Type B pancreatic cell (in vitro differentiated cells): Measurements from ENCODE around the gene LRP1-AS. TPM values are rescaled to one million over a fixed set of nuclear protein-coding genes. Genes with fewer than 3 reads are reported as not detected.

Experiments
- DNase-seq: peaks from one replicate; pipeline ENCODE4 v3.0.0; 2021; ENCODE audit warnings: mixed read lengths; ENCODE audit not compliant: unreplicated experiment; ENCODE audit errors: extremely low spot score
- H3K27ac Mint-ChIP-seq: 2 replicates; pipeline ENCODE4 v1.8.0; 2021; ENCODE audit warnings: mild to moderate bottlenecking, mixed read lengths
- H3K27me3 Mint-ChIP-seq: 2 replicates; pipeline ENCODE4 v1.8.0; 2021; ENCODE audit warnings: mixed read lengths
- H3K36me3 Mint-ChIP-seq: 2 replicates; pipeline ENCODE4 v1.8.0; 2021; ENCODE audit warnings: mixed read lengths
- H3K4me1 Mint-ChIP-seq: one replicate; pipeline ENCODE4 v1.8.0; 2021; ENCODE audit warnings: mixed read lengths; ENCODE audit not compliant: unreplicated experiment
- H3K4me3 Mint-ChIP-seq: 2 replicates; pipeline ENCODE4 v1.8.0; 2021; ENCODE audit warnings: mild to moderate bottlenecking, mixed read lengths
- H3K9me3 Mint-ChIP-seq: 2 replicates; pipeline ENCODE4 v1.8.0; 2021; ENCODE audit warnings: mixed read lengths
- total RNA-seq: library from RNA; stranded (reverse); gene quantifications from 2 replicates; pipeline ENCODE4 v1.2.1, GENCODE V29; 2021; ENCODE audit warnings: low replicate concordance
- TF ChIP-seq, protein P1 (sequence below): fragments of 200-600 bp; sonication (generic); conservative IDR thresholded peaks from 2 replicates; pipeline ENCODE4 v1.5.0; 2021; ENCODE audit warnings: antibody characterized with exemption, mild to moderate bottlenecking

LRP1-AS gene
- total RNA-seq, 1 donor from 2014 or later: not detected

DNA sequence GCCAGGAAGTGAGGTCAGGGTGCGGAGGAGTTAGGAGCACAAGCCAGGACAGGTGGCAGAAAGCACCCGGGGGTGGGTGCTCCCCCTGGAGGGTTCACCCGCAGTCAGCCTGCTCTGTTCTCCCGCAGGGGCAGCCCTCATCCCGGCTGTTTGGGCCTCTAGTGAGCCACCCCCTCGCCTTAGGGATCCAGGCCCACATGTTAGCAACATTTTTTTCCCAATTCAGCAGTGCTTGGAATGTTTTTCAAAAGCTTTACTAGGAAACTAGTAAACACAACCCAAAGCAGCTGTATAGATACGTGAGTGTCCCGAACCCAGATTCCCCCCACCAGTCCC, 40.6 kb upstream of the LRP1-AS start:
- no peak overlapping the region for H3K27ac Mint-ChIP-seq
- DNase-seq: no peak
- TF ChIP-seq, protein P1, sequence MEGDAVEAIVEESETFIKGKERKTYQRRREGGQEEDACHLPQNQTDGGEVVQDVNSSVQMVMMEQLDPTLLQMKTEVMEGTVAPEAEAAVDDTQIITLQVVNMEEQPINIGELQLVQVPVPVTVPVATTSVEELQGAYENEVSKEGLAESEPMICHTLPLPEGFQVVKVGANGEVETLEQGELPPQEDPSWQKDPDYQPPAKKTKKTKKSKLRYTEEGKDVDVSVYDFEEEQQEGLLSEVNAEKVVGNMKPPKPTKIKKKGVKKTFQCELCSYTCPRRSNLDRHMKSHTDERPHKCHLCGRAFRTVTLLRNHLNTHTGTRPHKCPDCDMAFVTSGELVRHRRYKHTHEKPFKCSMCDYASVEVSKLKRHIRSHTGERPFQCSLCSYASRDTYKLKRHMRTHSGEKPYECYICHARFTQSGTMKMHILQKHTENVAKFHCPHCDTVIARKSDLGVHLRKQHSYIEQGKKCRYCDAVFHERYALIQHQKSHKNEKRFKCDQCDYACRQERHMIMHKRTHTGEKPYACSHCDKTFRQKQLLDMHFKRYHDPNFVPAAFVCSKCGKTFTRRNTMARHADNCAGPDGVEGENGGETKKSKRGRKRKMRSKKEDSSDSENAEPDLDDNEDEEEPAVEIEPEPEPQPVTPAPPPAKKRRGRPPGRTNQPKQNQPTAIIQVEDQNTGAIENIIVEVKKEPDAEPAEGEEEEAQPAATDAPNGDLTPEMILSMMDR: no peak
- H3K4me1 Mint-ChIP-seq: peaks cover 2% of the 10 kb centered on the region
- no peak overlapping the region for H3K4me3 Mint-ChIP-seq
- H3K27me3 Mint-ChIP-seq: no peaks in the 10 kb centered on the region
- no peaks in the 10 kb centered on the region for H3K9me3 Mint-ChIP-seq
- H3K36me3 Mint-ChIP-seq: peaks cover 13% of the 10 kb centered on the region

DNA sequence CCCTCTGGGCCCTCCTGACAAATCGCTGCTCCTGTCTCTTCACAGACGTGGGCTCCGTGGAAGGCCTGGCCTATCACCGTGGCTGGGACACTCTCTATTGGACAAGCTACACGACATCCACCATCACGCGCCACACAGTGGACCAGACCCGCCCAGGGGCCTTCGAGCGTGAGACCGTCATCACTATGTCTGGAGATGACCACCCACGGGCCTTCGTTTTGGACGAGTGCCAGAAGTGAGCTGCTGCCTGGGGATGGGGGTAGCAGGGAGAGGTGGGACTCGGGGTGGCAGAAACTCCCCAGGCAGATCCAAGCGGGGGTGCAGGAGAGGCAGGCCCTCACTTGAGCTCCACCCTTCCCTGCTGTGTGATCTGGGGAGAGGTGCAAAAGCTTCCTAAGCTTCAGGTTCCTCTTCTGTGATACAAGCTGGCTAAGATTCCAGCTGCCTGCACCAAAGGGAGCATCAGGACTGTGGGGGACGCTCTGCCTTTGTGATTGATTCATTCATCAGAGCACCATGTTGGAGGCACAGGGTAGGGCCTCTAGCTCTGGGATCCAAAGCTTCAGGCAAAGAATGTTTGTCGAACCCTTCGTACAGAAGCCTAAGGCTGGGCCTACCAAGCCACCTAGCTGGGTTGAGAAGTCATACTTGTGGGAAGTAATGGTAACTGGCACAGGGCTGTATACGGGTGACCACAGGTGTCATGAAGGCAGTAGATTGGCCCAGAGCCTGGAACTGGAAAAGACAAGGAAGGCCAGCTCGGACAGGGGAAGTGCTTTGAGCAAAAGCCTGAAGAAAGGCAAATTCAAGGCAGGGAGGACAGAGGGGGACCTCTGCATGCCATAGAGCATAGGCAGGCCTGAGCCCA, 40.0 kb upstream of the LRP1-AS start:
- TF ChIP-seq, protein P1: no peak
- H3K4me1 Mint-ChIP-seq: peaks cover 7% of the 10 kb centered on the region
- H3K4me3 Mint-ChIP-seq: no peak overlapping the region
- no peaks in the 10 kb centered on the region for H3K27me3 Mint-ChIP-seq
- H3K36me3 Mint-ChIP-seq: peaks cover 17% of the 10 kb centered on the region
- no peak overlapping the region for H3K27ac Mint-ChIP-seq
- no peaks in the 10 kb centered on the region for H3K9me3 Mint-ChIP-seq
- no peak for DNase-seq

DNA sequence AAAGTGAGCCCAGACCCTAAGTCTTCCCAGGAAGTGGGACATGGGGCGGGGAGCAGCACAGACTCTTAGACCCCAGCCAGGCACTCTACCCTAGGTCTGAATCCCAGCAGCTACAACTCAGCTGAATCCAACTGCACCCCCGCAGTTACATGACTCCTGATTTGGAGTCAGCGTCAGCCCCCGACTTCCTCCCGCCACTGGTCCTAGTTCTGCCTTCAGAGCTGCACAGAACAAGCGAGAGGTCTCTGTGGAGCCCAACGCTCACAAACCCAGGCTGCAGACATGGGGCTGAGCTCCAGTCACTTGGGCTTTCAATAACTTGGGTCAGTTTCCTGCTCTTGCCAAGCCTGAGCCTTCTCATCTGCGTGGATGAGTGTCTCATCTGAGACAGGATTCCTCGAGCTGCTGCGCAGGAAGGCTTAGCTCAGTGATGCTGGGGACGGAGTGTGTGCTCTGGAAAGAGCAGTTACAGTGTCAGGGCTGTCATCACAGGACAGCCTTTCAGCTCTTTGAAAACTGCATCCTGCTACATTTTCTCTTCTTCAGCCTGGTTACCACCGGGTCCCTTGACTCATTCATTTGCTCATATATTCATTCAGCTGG, 38.6 kb upstream of the LRP1-AS start:
- no peaks in the 10 kb centered on the region for H3K27me3 Mint-ChIP-seq
- no peak overlapping the region for H3K4me3 Mint-ChIP-seq
- TF ChIP-seq, protein P1: no peak
- DNase-seq: no peak
- H3K36me3 Mint-ChIP-seq: peaks cover 15% of the 10 kb centered on the region
- peaks cover 16% of the 10 kb centered on the region for H3K4me1 Mint-ChIP-seq
- H3K9me3 Mint-ChIP-seq: no peaks in the 10 kb centered on the region
- no peak overlapping the region for H3K27ac Mint-ChIP-seq

DNA sequence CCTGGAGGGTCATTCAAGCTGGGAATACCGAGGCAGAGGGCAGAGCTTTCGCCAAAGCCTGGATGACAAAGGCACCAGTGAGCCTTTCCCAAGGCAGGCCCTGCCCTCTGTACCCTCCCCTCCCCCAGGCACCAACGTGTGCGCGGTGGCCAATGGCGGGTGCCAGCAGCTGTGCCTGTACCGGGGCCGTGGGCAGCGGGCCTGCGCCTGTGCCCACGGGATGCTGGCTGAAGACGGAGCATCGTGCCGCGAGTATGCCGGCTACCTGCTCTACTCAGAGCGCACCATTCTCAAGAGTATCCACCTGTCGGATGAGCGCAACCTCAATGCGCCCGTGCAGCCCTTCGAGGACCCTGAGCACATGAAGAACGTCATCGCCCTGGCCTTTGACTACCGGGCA, 38.0 kb upstream of the LRP1-AS start:
- no peaks in the 10 kb centered on the region for H3K27me3 Mint-ChIP-seq
- H3K36me3 Mint-ChIP-seq: peaks cover 15% of the 10 kb centered on the region
- no peak for DNase-seq
- no peaks in the 10 kb centered on the region for H3K9me3 Mint-ChIP-seq
- TF ChIP-seq, protein P1: no peak
- peaks cover 16% of the 10 kb centered on the region for H3K4me1 Mint-ChIP-seq
- no peak overlapping the region for H3K27ac Mint-ChIP-seq
- no peak overlapping the region for H3K4me3 Mint-ChIP-seq

DNA sequence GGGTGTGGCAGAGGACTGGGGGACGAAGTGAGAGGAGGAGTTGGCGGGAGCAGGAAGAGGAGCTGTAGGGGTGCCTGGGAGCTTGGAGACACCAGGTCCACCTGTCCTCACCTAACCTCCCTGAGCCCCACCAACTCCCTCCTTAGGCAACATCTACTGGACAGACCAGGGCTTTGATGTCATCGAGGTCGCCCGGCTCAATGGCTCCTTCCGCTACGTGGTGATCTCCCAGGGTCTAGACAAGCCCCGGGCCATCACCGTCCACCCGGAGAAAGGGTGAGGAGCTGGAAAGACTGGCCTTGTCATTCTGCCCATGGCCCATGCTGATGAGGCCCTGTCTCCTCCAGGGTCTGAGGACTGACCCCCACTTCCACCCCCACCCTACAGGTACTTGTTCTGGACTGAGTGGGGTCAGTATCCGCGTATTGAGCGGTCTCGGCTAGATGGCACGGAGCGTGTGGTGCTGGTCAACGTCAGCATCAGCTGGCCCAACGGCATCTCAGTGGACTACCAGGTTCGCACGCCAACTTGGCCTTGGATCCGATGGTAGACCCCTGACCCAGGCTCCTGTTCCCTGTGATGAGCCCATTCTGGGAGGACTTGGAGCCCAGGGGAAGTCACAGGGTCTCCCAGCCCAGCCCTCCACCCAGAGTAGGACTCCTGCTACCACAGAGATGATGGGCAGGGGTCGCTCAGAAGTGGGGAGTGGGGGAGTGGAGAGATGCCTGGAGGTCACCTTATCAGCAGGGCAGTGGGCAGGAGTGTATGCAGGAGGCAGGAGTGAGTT, 36.7 kb upstream of the LRP1-AS start:
- H3K4me3 Mint-ChIP-seq: no peak overlapping the region
- no peaks in the 10 kb centered on the region for H3K9me3 Mint-ChIP-seq
- peaks cover 16% of the 10 kb centered on the region for H3K4me1 Mint-ChIP-seq
- TF ChIP-seq, protein P1: no peak
- peaks cover 15% of the 10 kb centered on the region for H3K36me3 Mint-ChIP-seq
- H3K27ac Mint-ChIP-seq: no peak overlapping the region
- H3K27me3 Mint-ChIP-seq: no peaks in the 10 kb centered on the region
- DNase-seq: no peak
